ENCODE results near the gene MAP3K19. TPM values are rescaled to one million over a fixed set of nuclear protein-coding genes. Genes with fewer than 3 reads are reported as not detected.

Gene MAP3K19
- total and polyA plus RNA-seq, 10 of the 15 experiments (the other 5 are each of a cell fraction or from before 2014, with no cell fraction given), result 0.05 TPM; not detected in 9

DNA sequence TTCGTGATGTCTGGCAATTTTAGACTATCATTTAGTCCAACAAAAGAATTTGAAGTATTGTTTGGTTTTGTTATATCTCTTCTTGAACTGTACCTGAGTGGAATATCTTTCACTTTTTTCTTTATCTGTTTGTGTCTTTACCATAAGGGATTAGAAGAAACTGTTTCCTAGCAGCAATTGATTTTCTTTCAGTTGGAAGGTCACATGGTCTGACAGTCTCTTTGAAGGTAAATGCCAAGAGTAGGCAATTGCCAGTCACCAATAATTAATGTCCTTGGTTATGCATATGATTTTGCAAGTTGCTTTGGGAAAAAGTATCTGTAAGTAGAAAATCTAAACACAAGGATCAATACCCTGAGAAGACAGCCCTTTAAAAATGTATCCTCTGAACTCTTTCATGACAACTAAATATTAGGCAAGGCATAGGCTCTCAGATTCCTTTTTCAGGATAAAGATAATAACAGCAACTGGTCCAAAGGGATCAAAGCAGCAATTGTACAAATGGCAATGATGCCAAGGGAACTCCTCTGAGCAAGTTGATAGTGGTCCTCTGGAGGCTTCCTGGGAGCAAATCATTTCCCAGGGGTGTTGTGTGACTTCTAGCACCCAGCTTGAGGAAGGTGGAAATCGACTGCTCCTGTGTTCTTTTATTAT lies 17.6 kb downstream of the MAP3K19 start:
- no TSS peak for BruUV-seq (replicated peaks)
- ChIA-PET POLR2A (no interaction called here), RAD21 (ENCODE audit: unreplicated experiment) (no interaction called here), SMC1A (ENCODE audit: uncharacterized antibody, unreplicated experiment) (no interaction called here), CTCF (no interaction called here)
- TF ChIP-seq ZNF207 (IDR thresholded peaks at IDR 0.05; ENCODE audit: borderline replicate concordance), result no peak
- no peak for TF ChIP-seq CTCF (IDR thresholded peaks at IDR 0.05 in 2 of 3, conservative IDR thresholded peaks at IDR 0.05 in 1 of 3; ENCODE audit: control insufficient read depth in 2 of 3, extremely low read depth in 1 of 3, insufficient read depth in 1 of 3, low read depth in 3 of 3, low read length in 3 of 3)
- TF ChIP-seq KDM1A (IDR thresholded peaks at IDR 0.05; ENCODE audit: borderline replicate concordance), result no peak
- TF ChIP-seq RAD51 (IDR thresholded peaks at IDR 0.05), result no peak
- no peak for TF ChIP-seq HDAC2 (IDR thresholded peaks at IDR 0.05)
- TF ChIP-seq, protein P1, sequence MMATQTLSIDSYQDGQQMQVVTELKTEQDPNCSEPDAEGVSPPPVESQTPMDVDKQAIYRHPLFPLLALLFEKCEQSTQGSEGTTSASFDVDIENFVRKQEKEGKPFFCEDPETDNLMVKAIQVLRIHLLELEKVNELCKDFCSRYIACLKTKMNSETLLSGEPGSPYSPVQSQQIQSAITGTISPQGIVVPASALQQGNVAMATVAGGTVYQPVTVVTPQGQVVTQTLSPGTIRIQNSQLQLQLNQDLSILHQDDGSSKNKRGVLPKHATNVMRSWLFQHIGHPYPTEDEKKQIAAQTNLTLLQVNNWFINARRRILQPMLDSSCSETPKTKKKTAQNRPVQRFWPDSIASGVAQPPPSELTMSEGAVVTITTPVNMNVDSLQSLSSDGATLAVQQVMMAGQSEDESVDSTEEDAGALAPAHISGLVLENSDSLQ (IDR thresholded peaks at IDR 0.05), result no peak
- no peak for TF ChIP-seq RFX5 (IDR thresholded peaks at IDR 0.05; ENCODE audit: low read depth, low read length)
- TF ChIP-seq EED (IDR thresholded peaks at IDR 0.05; ENCODE audit: low read depth), result no peak
- TF ChIP-seq, protein P2, sequence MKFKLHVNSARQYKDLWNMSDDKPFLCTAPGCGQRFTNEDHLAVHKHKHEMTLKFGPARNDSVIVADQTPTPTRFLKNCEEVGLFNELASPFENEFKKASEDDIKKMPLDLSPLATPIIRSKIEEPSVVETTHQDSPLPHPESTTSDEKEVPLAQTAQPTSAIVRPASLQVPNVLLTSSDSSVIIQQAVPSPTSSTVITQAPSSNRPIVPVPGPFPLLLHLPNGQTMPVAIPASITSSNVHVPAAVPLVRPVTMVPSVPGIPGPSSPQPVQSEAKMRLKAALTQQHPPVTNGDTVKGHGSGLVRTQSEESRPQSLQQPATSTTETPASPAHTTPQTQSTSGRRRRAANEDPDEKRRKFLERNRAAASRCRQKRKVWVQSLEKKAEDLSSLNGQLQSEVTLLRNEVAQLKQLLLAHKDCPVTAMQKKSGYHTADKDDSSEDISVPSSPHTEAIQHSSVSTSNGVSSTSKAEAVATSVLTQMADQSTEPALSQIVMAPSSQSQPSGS (IDR thresholded peaks at IDR 0.05; ENCODE audit: low read length), result no peak
- no peak for TF ChIP-seq SRF (IDR thresholded peaks at IDR 0.05; ENCODE audit: low read depth in 2 of 2, low read length in 2 of 2)
- in situ Hi-C loops (cut with MboI) (no loop called here), intact Hi-C loops (cut with micrococcal nuclease; ENCODE audit: unreplicated experiment) (no loop called here)
- Histone ChIP-seq H2AFZ (ENCODE audit: control insufficient read depth, low read depth, low read length) (no peak overlapping the region), H3K27me3 (replicated peaks in 1 of 2; ENCODE audit: control insufficient read depth in 2 of 2, insufficient read depth in 2 of 2, low read length in 1 of 2) (no peaks in the 10 kb centered on the region), H3K4me2 (ENCODE audit: control insufficient read depth, insufficient read depth) (no peak overlapping the region), H3K9me3 (replicated peaks; ENCODE audit: control insufficient read depth, insufficient read depth, low read length) (no peaks in the 10 kb centered on the region), H3K9ac (ENCODE audit: control insufficient read depth, insufficient read depth, low read length) (no peak overlapping the region), H3K79me2 (ENCODE audit: control insufficient read depth, insufficient read depth, low read length) (no peaks in the 10 kb centered on the region), H3K4me3 (no peak overlapping the region), H4K20me1 (ENCODE audit: control insufficient read depth, insufficient read depth) (no peaks in the 10 kb centered on the region), H3K36me3 (ENCODE audit: control insufficient read depth in 2 of 2, insufficient read depth in 2 of 2, low read length in 1 of 2) (no peaks in the 10 kb centered on the region), H3K4me1 (ENCODE audit: control insufficient read depth, insufficient read depth, low read length) (no peaks in the 10 kb centered on the region), H3K27ac (ENCODE audit: control insufficient read depth, insufficient read depth) (no peak overlapping the region)
- ATAC-seq (no peak), DNase-seq (ENCODE audit: low read depth, low spot score) (no peak), FAIRE-seq (no peak)
- WGBS (ENCODE audit: insufficient coverage, insufficient replicate concordance, low lambda C conversion rate, missing lambda C conversion rate), result 4% methylated on average over 2 of the region's 2 CpGs

Measured in GM12878 (cell line).